Measurements from ENCODE around the gene ARMC5. TPM values are rescaled to one million over a fixed set of nuclear protein-coding genes. Genes with fewer than 3 reads are reported as not detected.
A peak's percentile ranks its signal among the peaks of the same experiment; 100 is the strongest.

The ARMC5 gene
- total RNA-seq, 1 experiment from 2014 or later, result 18.6 TPM

DNA sequence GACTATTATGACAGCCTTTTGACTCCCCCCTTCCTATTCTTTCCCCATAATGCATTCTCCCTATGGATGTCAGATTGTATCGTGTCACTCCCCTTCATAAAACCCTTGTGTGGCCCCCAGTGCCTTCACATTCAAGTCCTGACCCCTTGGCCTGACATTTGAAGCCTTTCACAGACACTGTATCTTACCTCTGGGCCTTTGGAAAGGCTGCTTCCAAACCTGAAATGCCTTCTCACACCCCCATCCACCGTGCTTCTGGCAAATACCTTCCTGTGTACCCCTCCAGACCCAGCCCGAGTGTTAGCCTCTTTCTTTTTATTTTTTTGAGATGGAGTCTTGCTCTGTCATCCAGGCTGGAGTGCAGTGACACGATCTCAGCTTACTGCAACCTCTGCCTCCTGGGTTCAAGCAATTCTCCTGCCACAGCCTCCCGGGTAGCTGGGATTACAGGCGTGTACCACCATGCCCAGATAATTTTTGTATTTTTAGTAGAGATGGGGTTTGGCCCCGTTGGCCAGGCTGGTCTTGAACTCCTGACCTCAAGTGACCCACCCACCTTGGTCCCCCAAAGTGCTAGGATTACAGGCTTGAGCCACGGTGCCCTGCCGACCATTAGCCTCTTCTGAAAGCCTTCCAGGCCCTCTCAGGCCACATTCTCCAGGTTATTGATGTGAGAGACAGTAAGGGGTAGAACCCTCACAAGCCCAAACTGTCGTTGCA is 2.1 kb downstream of the ARMC5 start:
- TF ChIP-seq CTCF (conservative IDR thresholded peaks at IDR 0.05) (no peak), EZH2 (IDR thresholded peaks at IDR 0.05; ENCODE audit: low read depth) (no peak)
- no peak overlapping the region for H3K27ac ChIP-seq
- ChIA-PET POLR2A (ENCODE audit: unreplicated experiment) (interaction anchor here (0.6 to 0.9 kb wide), 4 partner anchors 12 to 330 kb away, joined by 3 to 7 read pairs (median 4); partner anchors contain the start of gene RUSF1), CTCF (interaction anchor here (0.5 to 1.6 kb wide), 5 partner anchors 11 to 366 kb away, joined by 3 to 10 read pairs (median 4); partner anchors contain the start of gene TGFB1I1)
- peaks cover 29% of the 10 kb centered on the region for H3F3A ChIP-seq (ENCODE audit: insufficient read depth, low read depth)
- no TSS peak for BruUV-seq (replicated peaks)
- H3K4me1 ChIP-seq (replicated peaks; ENCODE audit: insufficient read depth), result peaks cover 23% of the 10 kb centered on the region
- H3K79me2 ChIP-seq (ENCODE audit: low read depth), result peaks cover 39% of the 10 kb centered on the region
- H4K20me1 ChIP-seq (ENCODE audit: insufficient read depth), result peaks cover 14% of the 10 kb centered on the region
- no peaks in the 10 kb centered on the region for H3K9me2 ChIP-seq (ENCODE audit: insufficient read depth)
- no peaks in the 10 kb centered on the region for H3K9me3 ChIP-seq (ENCODE audit: insufficient read depth, low read depth)
- no peak overlapping the region for H3K4me3 ChIP-seq
- H2AFZ ChIP-seq, result no peak overlapping the region
- H3K27me3 ChIP-seq (ENCODE audit: insufficient read depth, low read depth), result no peaks in the 10 kb centered on the region
- no peaks in the 10 kb centered on the region for H3K36me3 ChIP-seq (ENCODE audit: low read depth)
- DNase-seq, result no peak
- peak overlapping the region; percentile 92; the same call in 1 of the 2 replicates for H3K4me2 ChIP-seq
- intact Hi-C loops (cut with micrococcal nuclease; ENCODE audit: unreplicated experiment), result no loop called here

DNA sequence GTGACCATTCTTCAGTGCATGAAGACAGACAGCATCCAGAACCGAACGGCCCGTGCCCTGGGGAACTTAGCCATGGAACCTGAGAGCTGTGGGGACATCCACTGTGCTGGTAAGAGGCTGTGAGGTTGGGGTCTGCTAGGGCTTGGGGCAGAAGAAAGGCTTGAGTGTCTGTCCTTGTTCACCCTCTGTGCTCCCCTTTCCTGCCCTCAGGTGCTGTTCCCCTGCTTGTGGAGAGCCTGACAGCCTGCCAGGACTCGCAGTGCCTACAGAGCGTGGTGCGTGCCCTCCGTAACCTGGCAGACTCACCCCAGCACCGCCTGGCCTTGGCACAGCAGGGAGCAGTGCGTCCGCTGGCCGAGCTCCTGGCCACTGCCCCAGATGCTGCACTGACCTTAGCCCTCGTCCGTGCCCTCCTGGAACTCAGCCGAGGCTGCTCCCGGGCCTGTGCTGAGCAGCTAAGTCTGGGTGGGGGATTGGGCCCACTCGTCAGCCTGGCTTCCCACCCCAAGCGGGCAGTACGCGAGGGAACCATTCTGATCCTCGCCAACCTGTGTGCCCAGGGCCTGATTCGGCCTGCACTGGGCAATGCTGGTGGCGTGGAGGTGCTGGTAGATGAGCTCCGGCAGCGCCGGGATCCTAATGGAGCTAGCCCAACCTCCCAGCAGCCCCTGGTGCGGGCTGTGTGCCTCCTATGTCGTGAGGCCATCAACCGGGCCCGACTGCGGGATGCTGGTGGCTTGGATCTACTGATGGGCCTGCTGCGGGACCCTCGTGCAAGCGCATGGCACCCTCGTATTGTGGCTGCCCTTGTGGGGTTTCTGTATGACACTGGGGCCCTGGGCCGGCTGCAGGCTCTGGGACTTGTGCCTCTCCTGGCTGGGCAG is 2.9 kb downstream of the ARMC5 start:
- intact Hi-C loops (cut with micrococcal nuclease; ENCODE audit: unreplicated experiment), result no loop called here

More for the DNA sequence above, 2.9 kb downstream of the ARMC5 start:
- Histone ChIP-seq H3K4me1 (replicated peaks; ENCODE audit: insufficient read depth) (peaks cover 17% of the 10 kb centered on the region), H3K27ac (no peak overlapping the region), H4K20me1 (ENCODE audit: insufficient read depth) (peaks cover 7% of the 10 kb centered on the region), H3K4me3 (no peak overlapping the region), H3K4me2 (no peak overlapping the region), H3K36me3 (ENCODE audit: low read depth) (no peaks in the 10 kb centered on the region), H3K9me3 (ENCODE audit: insufficient read depth, low read depth) (no peaks in the 10 kb centered on the region), H3K79me2 (ENCODE audit: low read depth) (peaks cover 31% of the 10 kb centered on the region), H2AFZ (no peak overlapping the region), H3K9me2 (ENCODE audit: insufficient read depth) (no peaks in the 10 kb centered on the region), H3K27me3 (ENCODE audit: insufficient read depth, low read depth) (no peaks in the 10 kb centered on the region), H3F3A (ENCODE audit: insufficient read depth, low read depth) (peaks cover 29% of the 10 kb centered on the region)
- no peak for DNase-seq
- TF ChIP-seq CTCF (conservative IDR thresholded peaks at IDR 0.05) (no peak), EZH2 (IDR thresholded peaks at IDR 0.05; ENCODE audit: low read depth) (no peak)
- ChIA-PET POLR2A (ENCODE audit: unreplicated experiment) (no interaction called here), CTCF (no interaction called here)
- no TSS peak for BruUV-seq (replicated peaks)
